ENCODE results near the gene MORC4.

The MORC4 gene

DNA sequence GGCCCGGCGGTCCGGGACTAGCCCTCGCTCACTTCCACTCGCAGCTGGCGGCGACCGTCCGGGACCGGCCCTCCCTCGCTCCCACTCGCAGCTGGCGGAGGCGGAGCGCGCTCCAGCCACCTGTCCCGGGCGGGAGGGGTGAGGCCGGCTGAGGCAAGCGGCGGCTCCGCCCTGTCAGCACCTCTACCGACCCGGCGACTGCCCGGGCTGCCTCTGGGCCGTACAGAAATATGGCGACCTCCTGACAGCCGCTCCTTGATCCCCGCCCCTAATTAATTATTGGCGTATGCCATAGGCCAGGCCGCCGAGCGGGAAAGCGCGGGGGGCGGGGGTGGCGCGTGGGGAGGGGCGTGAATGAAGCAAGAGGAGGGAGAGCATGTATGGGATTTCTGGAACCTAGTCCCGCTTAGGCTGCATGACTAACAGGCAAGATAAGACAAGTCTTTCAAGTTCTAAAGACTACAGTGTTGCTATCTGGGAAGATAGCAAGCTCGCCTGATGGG is at the start of gene MORC4:
MORC4 (minus strand) TSS at position 200 of the 503 bp plus-strand sequence. CDS start 243 bp downstream, outside the sequence.
- TF ChIP-seq ZFX (IDR thresholded peaks at IDR 0.05; ENCODE audit: borderline replicate concordance) = no peak
- TF ChIP-seq, protein P1, sequence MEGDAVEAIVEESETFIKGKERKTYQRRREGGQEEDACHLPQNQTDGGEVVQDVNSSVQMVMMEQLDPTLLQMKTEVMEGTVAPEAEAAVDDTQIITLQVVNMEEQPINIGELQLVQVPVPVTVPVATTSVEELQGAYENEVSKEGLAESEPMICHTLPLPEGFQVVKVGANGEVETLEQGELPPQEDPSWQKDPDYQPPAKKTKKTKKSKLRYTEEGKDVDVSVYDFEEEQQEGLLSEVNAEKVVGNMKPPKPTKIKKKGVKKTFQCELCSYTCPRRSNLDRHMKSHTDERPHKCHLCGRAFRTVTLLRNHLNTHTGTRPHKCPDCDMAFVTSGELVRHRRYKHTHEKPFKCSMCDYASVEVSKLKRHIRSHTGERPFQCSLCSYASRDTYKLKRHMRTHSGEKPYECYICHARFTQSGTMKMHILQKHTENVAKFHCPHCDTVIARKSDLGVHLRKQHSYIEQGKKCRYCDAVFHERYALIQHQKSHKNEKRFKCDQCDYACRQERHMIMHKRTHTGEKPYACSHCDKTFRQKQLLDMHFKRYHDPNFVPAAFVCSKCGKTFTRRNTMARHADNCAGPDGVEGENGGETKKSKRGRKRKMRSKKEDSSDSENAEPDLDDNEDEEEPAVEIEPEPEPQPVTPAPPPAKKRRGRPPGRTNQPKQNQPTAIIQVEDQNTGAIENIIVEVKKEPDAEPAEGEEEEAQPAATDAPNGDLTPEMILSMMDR (IDR thresholded peaks at IDR 0.05) = no peak
- peak within 1 kb of the TSS; percentile 73 for H3K27ac ChIP-seq

- no peak overlapping the region for H3K27ac ChIP-seq
- TF ChIP-seq, protein P1 (IDR thresholded peaks at IDR 0.05) = no peak
- no peak for TF ChIP-seq ZFX (IDR thresholded peaks at IDR 0.05; ENCODE audit: borderline replicate concordance)
Observed at GRCh38 chrX:107047622-107048021, 47.6 kb upstream of the MORC4 start.

- no peak overlapping the region for H3K27ac ChIP-seq
- TF ChIP-seq, protein P1 (IDR thresholded peaks at IDR 0.05) = no peak
- no peak for TF ChIP-seq ZFX (IDR thresholded peaks at IDR 0.05; ENCODE audit: borderline replicate concordance)
Observed at GRCh38 chrX:107029752-107030151, 29.7 kb upstream of the MORC4 start.

DNA sequence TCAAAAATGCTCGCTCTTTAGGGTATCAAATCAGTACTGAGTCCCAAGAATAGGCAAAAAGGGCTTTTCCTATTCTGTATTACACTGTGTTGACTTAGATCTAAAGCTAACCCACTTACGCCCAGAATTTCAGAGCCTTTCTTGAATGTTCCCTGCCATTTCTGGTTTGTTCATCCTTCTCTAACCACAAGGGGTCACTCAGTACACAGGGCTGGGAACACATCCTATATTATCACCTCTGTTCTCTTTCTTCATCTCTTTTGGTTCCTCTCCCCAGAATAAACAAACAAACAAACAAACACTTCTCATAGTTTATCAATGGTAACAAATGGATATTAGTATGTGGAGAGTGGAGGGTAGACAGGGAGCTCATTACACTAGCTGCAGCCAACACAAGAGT is 25.5 kb upstream of the MORC4 start:
- TF ChIP-seq, protein P1 (IDR thresholded peaks at IDR 0.05) = peak; percentile 72
- no peak for TF ChIP-seq ZFX (IDR thresholded peaks at IDR 0.05; ENCODE audit: borderline replicate concordance)
- H3K27ac ChIP-seq = no peak overlapping the region

GRCh38 chrX:107014936-107015335 is 14.9 kb upstream of the MORC4 start:
- TF ChIP-seq, protein P1 (IDR thresholded peaks at IDR 0.05) = no peak
- no peak for TF ChIP-seq ZFX (IDR thresholded peaks at IDR 0.05; ENCODE audit: borderline replicate concordance)
- no peak overlapping the region for H3K27ac ChIP-seq

- TF ChIP-seq ZFX (IDR thresholded peaks at IDR 0.05; ENCODE audit: borderline replicate concordance) = no peak
- TF ChIP-seq, protein P1 (IDR thresholded peaks at IDR 0.05) = no peak
- H3K27ac ChIP-seq = no peak overlapping the region
Observed at GRCh38 chrX:107008034-107008433, 8.0 kb upstream of the MORC4 start.

- TF ChIP-seq ZFX (IDR thresholded peaks at IDR 0.05; ENCODE audit: borderline replicate concordance) = no peak
- TF ChIP-seq, protein P1 (IDR thresholded peaks at IDR 0.05) = peak; percentile 67
- H3K27ac ChIP-seq = peak overlapping the region; percentile 73
Observed at GRCh38 chrX:106999002-106999975, 723 bp downstream of the MORC4 start.
